Epithelial cell of proximal tubule (primary cell): ENCODE results near the gene RUNX1. TPM values are rescaled to one million over a fixed set of nuclear protein-coding genes. Genes with fewer than 3 reads are reported as not detected.

Experiments
- DNase-seq: peaks from one replicate; pipeline ENCODE4 v3.0.0-alpha.2; 2011; ENCODE audit warnings: low read depth
- H3K4me3 ChIP-seq: 2 replicates; pipeline ENCODE4 v1.5.1; 2011; ENCODE audit warnings: low read depth, mild to moderate bottlenecking, low read length
- total RNA-seq: library from RNA; depleted of rRNA; stranded (reverse); fragments of >200 nt; gene quantifications from 2 replicates; pipeline ENCODE4 v1.2.3, GENCODE V29; 2015
- TF ChIP-seq, protein P1 (sequence below): conservative IDR thresholded peaks from 2 replicates; pipeline ENCODE4 v1.5.1; 2012; ENCODE audit warnings: low read depth, mild to moderate bottlenecking, low read length

The RUNX1 gene
- total RNA-seq, 1 donor from 2014 or later: 11.3 TPM

DNA sequence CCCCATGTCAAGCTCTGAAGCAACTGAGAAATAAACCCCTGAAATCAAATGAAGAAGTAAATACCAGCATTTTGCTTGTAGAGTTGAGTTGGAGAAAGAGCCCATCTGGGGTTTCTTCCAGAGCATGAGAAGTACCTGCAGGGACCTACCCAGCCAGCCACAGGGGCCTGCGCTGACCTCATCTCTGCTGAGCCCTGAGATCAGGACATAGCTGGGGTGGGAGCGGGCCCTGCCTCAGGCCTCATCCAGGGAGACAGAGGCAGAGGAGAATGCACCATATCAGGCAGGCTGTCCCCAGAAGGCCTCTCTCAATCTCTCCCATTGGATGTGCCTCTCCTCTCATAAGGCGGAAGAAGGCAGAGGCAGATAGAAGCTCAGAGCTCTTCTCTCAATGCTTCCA, 27.6 kb downstream of the RUNX1 start:
- DNase-seq: no peak
- TF ChIP-seq, protein P1, sequence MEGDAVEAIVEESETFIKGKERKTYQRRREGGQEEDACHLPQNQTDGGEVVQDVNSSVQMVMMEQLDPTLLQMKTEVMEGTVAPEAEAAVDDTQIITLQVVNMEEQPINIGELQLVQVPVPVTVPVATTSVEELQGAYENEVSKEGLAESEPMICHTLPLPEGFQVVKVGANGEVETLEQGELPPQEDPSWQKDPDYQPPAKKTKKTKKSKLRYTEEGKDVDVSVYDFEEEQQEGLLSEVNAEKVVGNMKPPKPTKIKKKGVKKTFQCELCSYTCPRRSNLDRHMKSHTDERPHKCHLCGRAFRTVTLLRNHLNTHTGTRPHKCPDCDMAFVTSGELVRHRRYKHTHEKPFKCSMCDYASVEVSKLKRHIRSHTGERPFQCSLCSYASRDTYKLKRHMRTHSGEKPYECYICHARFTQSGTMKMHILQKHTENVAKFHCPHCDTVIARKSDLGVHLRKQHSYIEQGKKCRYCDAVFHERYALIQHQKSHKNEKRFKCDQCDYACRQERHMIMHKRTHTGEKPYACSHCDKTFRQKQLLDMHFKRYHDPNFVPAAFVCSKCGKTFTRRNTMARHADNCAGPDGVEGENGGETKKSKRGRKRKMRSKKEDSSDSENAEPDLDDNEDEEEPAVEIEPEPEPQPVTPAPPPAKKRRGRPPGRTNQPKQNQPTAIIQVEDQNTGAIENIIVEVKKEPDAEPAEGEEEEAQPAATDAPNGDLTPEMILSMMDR: no peak
- H3K4me3 ChIP-seq: no peak overlapping the region

DNA sequence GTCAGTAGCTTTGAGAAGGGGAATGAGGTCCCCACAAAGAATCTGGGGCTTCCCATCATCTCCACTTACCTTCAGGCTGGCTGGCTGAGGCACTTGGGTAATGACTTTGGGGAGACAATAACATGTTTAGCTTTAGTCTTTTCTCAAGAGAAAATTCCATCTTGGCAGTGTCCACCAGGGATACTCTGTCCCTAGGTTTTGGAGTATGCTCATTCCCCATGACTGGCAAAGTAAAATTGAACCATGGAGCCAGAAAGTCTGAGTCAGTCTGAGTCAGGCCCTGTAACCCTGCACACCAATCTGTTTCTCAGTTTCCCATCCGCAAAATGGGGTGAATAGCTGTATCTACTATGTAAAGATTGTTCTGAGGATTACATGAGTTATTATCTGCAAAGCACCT, 28.2 kb downstream of the RUNX1 start:
- DNase-seq: peak; percentile 12
- TF ChIP-seq, protein P1: no peak
- no peak overlapping the region for H3K4me3 ChIP-seq

DNA sequence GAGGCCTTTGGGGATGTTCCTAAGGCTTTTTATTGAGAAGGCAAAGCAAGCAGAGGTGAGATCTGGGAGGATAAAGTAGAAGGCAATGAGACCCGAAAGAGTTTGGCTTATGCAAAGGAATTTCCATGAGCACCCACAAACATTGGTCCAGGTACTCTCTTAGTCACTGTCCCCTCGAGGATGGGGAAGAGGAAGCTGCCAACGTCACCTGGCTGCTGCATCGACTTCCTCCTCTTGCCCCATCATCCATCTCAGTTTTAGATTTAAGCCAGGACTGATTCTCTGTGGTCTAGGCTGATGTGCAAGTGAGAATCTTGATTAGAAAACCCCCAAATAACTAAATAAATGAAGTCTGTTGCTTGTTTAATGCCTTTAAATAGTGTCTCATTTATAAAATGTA, 28.7 kb downstream of the RUNX1 start:
- H3K4me3 ChIP-seq: no peak overlapping the region
- DNase-seq: no peak
- TF ChIP-seq, protein P1: no peak

DNA sequence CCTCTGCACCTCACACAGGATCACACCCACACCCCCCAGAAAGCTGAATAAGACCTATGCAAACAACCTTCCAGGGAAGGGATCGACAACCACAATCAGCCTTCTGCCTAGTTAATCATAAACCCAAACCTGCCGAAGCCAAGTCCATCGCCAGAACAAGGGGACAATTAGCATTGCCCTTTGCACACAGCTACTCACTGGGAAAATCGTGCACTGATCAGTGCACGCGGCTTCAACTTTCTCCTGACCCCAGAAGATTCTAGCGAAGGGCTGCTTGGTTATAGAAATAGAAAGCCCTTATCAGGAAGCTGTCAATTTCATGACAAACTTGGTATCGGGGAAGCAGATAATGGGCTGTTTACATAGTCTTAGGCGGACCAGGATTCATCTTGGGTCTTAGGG, 29.5 kb downstream of the RUNX1 start:
- DNase-seq: peak; percentile 67

DNA sequence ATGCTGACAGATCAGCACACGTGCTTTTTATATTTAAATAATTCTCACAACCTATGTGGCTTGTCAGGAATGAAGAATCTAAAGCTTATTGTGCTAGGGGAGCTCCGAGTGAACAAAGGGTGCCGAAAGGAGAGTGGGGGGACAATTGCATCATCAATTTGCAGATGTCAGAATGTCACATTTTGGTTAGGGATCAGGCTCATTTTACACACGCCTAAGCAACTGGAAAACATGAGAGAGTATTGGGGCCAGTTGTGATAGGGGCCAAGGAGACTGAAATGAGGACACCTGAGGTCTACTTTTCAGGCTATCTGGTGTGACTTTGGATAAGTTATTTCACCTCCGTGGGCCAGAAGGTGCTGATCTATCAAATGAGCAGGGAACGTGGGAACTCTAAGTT, 31.8 kb downstream of the RUNX1 start:
- no peak overlapping the region for H3K4me3 ChIP-seq
- TF ChIP-seq, protein P1: no peak
- no peak for DNase-seq

More for the DNA sequence above, 29.5 kb downstream of the RUNX1 start:
- TF ChIP-seq, protein P1: no peak
- no peak overlapping the region for H3K4me3 ChIP-seq

DNA sequence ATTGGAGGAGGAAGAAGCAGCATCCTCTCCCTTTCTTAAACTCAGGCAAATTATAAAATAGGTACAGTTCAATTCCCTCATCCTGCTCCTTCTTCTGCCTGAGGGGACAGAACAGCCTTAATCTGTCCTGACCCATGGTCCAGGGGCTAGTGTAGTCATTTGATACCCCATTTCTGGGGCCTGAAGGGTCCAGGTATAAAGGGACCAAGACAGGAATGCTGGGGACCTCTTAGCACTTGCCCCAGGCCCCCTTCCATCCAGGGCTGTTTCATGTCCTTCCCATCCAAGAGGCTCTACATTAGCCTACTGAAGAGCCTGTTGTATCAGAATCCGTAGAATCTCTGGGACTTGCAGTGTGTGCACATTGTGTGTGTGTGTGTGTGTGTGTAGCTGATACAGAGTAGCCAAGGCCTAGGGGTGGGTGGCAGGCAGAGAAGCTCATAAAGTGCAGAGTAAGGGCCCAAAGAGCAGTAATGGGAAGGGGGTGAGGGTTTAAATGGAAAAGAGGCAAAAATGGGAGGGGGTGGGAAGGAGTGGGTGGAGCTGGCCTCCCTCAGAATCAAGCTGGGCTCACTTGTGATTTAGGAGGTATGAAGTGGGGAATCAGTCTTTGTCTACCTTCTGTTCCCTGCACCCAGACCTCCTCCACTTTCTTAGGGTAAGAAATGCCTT, 32.4 kb downstream of the RUNX1 start:
- TF ChIP-seq, protein P1: no peak
- no peak for DNase-seq
- no peak overlapping the region for H3K4me3 ChIP-seq

DNA sequence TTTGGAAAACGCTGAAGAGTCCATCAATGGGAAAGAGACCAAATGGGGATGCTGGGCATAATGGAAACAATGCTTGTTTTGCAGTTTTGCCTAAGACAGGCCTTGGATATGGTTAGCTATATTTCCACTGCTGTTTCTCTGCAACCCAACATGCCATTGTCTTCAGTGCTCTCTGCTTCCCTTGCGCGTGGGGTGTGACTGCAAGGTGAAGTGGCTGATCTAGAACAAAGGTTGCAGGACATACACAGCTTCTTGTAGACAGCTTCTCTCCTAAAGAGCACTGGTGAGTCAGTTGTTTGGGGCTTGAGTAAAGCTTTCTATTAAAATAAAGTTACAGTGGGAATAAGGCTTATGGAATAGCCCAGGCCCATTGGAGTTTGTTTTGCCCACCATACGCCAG, 33.0 kb downstream of the RUNX1 start:
- DNase-seq: no peak
- H3K4me3 ChIP-seq: no peak overlapping the region
- TF ChIP-seq, protein P1: no peak
